Stomach smooth muscle (tissue), 2 donors: Measurements from ENCODE around the gene HSD17B3.
"Not testable (repeated sequence)": the region's sequence is repeated elsewhere in the genome, so short reads cannot be mapped to it uniquely, and the experiment has no call there.

Experiments used
- H3K27ac ChIP-seq: one replicate; pipeline ENCODE4 v1.7.0; 2013; ENCODE audit warnings: mild to moderate bottlenecking, low read length, inconsistent platforms
- H3K27me3 ChIP-seq, 2 donors: one replicate each; pipeline ENCODE4 v1.7.0; 2013; ENCODE audit warnings: low read length in 2 of 2; ENCODE audit not compliant: insufficient read depth in 2 of 2, control insufficient read depth in 1 of 2
- H3K36me3 ChIP-seq, 2 donors: one replicate each; pipeline ENCODE4 v1.7.0; 2013; ENCODE audit warnings: low read length in 2 of 2; ENCODE audit not compliant: control insufficient read depth in 2 of 2, insufficient read depth in 2 of 2
- H3K4me1 ChIP-seq: one replicate; pipeline ENCODE4 v1.7.0; 2013; ENCODE audit warnings: low read length; ENCODE audit not compliant: control insufficient read depth, insufficient read depth
- H3K4me3 ChIP-seq, 2 donors: one replicate each; pipeline ENCODE4 v1.7.0; 2013; ENCODE audit warnings: low read length in 2 of 2
- H3K9ac ChIP-seq, 2 donors: one replicate each; pipeline ENCODE4 v1.7.0; 2013; ENCODE audit warnings: low read length in 2 of 2, mild to moderate bottlenecking in 1 of 2
- H3K9me3 ChIP-seq, 2 donors: one replicate each; pipeline ENCODE4 v1.7.0; 2013; ENCODE audit warnings: low read length in 2 of 2; ENCODE audit not compliant: control insufficient read depth in 2 of 2
- donor health status: healthy.
- donor health status: Pancreatic carcinoma.

Gene HSD17B3

GRCh38 chr9:96331236-96331947 lies 29.4 kb upstream of the HSD17B3 start:
- peaks cover 2 to 6% of the 10 kb centered on the region in 2 donors for H3K36me3 ChIP-seq
- H3K4me1 ChIP-seq, result no peaks in the 10 kb centered on the region
- no peak overlapping the region for H3K27ac ChIP-seq
- H3K9ac ChIP-seq, result no peak overlapping the region
- no peaks in the 10 kb centered on the region for H3K9me3 ChIP-seq
- no peaks in the 10 kb centered on the region for H3K27me3 ChIP-seq
- H3K4me3 ChIP-seq, result no peak overlapping the region

DNA sequence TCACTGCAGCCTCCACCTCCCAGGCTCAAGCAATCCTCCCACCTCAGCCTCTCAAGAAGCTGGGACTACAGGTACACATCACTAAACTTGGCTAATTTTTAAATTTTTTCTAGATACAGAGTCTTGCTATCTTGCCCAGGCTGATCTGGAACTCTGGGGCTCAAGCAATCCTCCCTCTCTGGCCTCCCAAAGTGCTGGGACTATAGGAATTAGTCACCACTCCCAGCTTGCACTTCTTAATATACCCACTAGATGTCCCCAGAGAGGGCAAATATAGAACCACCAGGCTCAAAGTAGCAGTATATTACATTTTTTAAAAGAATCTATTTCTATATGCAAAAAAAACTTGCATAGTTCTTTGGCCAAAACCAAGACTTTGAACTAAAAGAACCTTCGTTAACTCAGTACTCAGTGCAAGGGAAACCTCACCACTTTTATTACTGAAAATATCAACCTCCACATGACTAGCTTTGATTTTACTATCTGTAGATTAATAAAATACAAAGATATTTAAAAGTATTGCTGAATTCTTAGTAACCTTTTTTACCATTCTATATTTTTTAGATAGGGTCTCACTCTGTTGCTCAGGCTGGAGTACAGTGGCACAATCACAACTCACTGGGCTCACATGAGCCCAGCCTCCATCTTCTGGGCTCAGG lies 25.8 kb upstream of the HSD17B3 start:
- Histone ChIP-seq H3K9ac (no peak overlapping the region), H3K27me3 (no peaks in the 10 kb centered on the region), H3K4me3 (no peak overlapping the region), H3K4me1 (no peaks in the 10 kb centered on the region), H3K36me3 (peaks cover 6 to 8% of the 10 kb centered on the region in 2 donors), H3K9me3 (no peaks in the 10 kb centered on the region), H3K27ac (no peak overlapping the region)

DNA sequence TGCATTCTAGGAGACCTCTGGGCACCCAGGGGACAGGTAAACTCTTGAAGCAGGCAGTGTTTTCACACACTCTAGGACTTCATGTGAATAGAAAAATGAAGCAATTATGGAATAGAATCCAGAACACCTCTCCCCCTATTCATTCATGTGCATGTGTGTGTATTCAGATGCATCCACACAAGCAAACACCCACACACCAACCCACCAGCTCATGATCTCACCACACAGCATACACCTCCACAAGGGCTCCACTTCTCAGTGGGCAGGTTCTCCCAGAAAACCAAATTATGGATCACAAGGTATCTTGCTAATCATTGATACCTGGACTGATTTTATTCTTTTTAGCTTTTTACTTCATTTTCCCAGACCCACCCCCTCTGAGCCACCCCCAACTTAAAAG lies 21.2 kb upstream of the HSD17B3 start:
- Histone ChIP-seq H3K36me3 (peaks cover 5 to 11% of the 10 kb centered on the region in 2 donors), H3K9ac (no peak overlapping the region), H3K27ac (no peak overlapping the region), H3K4me1 (no peaks in the 10 kb centered on the region), H3K27me3 (no peaks in the 10 kb centered on the region), H3K9me3 (no peaks in the 10 kb centered on the region), H3K4me3 (no peak overlapping the region)

DNA sequence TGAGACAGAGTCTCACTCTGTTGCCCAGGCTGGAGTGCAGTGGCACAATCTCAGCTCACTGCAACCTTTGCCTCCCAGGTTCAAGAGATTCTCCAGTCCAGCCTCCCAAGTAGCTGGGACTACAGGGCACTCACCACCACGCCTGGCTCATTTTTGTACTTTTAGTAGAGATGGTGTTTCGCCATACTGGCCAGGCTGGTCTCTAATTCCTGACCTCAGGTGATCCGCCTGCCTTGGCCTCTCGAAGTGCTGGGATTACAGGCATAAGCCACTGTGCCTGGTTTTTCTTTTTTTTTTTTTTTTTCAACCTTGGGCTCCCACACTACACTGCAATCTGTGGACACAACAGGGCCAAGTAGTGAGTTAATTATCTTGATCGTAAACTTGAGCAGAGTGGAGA lies 20.8 kb upstream of the HSD17B3 start:
- H3K36me3 ChIP-seq, result peaks cover 5 to 11% of the 10 kb centered on the region in 2 donors
- not testable (repeated sequence) for H3K27ac ChIP-seq, H3K9ac ChIP-seq, H3K4me1 ChIP-seq, H3K27me3 ChIP-seq, H3K9me3 ChIP-seq, H3K4me3 ChIP-seq

- H3K4me1 ChIP-seq, H3K9me3 ChIP-seq, H3K27me3 ChIP-seq, H3K27ac ChIP-seq, H3K9ac ChIP-seq, H3K4me3 ChIP-seq: not testable (repeated sequence)
- H3K36me3 ChIP-seq, result peaks cover 5 to 11% of the 10 kb centered on the region in 2 donors
Observed at GRCh38 chr9:96322210-96322609, 20.2 kb upstream of the HSD17B3 start.

DNA sequence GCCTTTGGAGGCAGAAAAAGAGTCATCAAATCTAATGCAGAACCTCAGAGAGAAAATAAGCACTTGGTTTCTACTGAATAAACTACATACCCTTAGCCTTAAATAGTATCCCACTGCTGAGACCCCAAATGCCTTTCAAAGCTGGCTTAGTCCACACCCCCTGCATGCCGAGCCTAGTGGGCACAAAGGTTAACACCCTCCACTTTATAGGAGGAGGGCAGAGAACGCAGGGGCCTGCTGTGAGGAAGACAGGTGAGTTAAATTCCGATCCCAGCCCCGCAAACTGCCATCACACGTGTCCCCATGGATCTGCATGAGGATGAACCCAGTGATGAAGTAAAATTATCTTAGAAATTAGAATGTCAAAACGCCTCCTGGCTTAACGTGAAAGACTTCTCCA lies 19.5 kb upstream of the HSD17B3 start:
- Histone ChIP-seq H3K9ac (no peak overlapping the region), H3K4me3 (no peak overlapping the region), H3K4me1 (no peaks in the 10 kb centered on the region), H3K27me3 (no peaks in the 10 kb centered on the region), H3K9me3 (no peaks in the 10 kb centered on the region), H3K27ac (no peak overlapping the region), H3K36me3 (peaks cover 5 to 11% of the 10 kb centered on the region in 2 donors)

- H3K36me3 ChIP-seq, result peaks cover 5 to 11% of the 10 kb centered on the region in 2 donors
- no peaks in the 10 kb centered on the region for H3K4me1 ChIP-seq
- H3K27ac ChIP-seq, result no peak overlapping the region
- no peaks in the 10 kb centered on the region for H3K9me3 ChIP-seq
- no peak overlapping the region for H3K4me3 ChIP-seq
- no peak overlapping the region for H3K9ac ChIP-seq
- no peaks in the 10 kb centered on the region for H3K27me3 ChIP-seq
Observed at GRCh38 chr9:96320749-96321280, 18.8 kb upstream of the HSD17B3 start.

DNA sequence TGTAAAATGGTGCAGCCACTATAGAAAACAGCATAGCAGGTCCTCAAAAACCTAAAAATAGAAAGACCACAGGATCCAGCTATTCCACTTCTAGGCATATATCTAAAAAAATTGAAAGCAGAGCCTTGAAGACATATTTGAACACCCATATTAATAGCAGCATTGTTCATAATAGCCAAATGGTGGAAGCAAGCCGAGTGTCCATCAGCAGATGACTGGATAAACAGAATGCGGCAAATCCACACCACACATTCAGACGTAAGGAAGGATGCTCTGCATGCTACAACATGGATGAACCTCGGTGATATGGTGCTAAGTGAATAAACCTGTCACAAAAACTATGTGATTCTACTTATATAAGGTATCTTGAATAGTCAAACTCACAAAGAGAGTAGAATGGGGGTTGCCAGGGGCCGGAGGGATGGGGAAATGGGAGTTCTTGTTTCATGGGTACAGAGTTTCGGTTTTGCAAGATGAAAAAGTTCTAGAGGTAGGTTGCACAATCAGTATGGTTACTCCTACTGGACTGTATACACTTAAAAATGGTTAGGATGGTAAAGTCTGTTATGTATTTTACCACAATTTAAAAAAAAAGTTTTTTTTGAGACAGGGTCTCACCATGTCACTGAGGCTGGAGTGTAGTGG lies 17.1 kb upstream of the HSD17B3 start:
- Histone ChIP-seq H3K9ac (no peak overlapping the region), H3K4me3 (no peak overlapping the region), H3K36me3 (peaks cover 5 to 11% of the 10 kb centered on the region in 2 donors), H3K27ac (no peak overlapping the region), H3K9me3 (no peaks in the 10 kb centered on the region), H3K27me3 (no peaks in the 10 kb centered on the region), H3K4me1 (no peaks in the 10 kb centered on the region)

GRCh38 chr9:96317335-96317980 lies 15.5 kb upstream of the HSD17B3 start:
- no peak overlapping the region for H3K4me3 ChIP-seq
- H3K9ac ChIP-seq, result no peak overlapping the region
- no peak overlapping the region for H3K27ac ChIP-seq
- H3K27me3 ChIP-seq, result no peaks in the 10 kb centered on the region
- H3K36me3 ChIP-seq, result peaks cover 8 to 11% of the 10 kb centered on the region in 2 donors
- H3K4me1 ChIP-seq, result no peaks in the 10 kb centered on the region
- peaks cover 3 to 4% of the 10 kb centered on the region in 2 donors for H3K9me3 ChIP-seq

DNA sequence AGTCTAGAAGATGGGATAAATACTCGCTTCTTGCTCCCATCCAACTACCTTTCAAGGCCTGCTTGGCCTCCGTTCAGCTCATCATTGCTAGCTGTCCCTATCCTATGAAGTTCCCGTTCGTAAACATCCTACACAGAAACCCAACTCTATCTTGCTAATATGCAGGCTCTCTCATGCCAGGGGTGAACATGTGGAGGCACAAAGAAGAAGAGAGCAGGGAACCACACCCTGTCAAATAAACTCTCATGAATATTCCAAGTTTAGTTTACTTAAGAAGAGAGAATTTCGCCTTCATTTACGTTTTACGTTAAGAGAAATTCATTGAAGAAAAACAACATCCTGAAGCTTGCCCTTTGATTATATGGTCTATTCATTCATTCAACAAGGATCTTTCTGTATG lies 7.9 kb upstream of the HSD17B3 start:
- Histone ChIP-seq H3K9me3 (peaks cover 3 to 4% of the 10 kb centered on the region in 2 donors), H3K27ac (no peak overlapping the region), H3K9ac (no peak overlapping the region), H3K4me1 (no peaks in the 10 kb centered on the region), H3K36me3 (peaks cover 3 to 6% of the 10 kb centered on the region in 2 donors), H3K27me3 (no peaks in the 10 kb centered on the region), H3K4me3 (no peak overlapping the region)
